ENCODE data around the gene TIAM1.

The TIAM1 gene

DNA sequence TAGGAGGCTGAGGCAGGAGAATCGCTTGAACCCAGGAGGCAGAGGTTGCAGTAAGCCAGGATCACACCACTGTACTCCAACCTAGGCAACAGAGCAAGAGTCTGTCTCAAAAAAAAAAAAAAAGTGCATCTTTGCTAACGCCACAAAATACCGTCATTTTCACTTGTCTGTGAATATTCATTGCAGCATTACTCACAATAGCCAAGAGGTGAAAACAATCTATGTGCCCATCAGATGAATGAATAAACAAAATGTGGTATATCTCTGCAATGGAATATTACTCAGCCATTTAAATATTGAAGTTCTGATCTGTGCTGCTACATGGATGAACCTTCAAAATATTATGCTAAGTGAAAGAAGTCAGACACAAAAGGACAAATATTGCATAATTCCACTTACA is 7.9 kb upstream of the TIAM1 start:
- no peak for DNase-seq

- no peak for DNase-seq
These were observed 7.4 kb upstream of the TIAM1 start for GRCh38 chr21:31351438-31351837.

- DNase-seq = no peak
These were observed 5.1 kb upstream of the TIAM1 start for GRCh38 chr21:31349208-31349607.

DNA sequence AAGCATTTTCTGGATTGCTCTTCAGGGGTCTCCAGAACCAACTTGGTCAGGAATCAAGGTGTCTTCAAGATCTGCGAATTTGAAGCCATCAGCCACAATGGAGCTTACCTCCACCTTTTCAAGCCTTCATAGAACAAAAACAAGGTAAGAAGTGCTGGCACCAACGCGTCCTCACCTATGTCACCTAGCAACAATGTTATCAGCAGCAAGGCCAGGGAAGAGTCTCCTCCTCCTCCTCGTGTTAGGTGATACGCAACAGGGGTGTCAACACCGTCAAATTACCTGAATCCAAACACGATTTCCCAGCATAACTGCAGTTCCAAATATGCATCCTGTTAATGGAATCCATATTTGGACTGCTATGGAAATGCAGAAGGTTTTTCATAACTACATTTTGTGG is 4.1 kb upstream of the TIAM1 start:
- DNase-seq = no peak

DNA sequence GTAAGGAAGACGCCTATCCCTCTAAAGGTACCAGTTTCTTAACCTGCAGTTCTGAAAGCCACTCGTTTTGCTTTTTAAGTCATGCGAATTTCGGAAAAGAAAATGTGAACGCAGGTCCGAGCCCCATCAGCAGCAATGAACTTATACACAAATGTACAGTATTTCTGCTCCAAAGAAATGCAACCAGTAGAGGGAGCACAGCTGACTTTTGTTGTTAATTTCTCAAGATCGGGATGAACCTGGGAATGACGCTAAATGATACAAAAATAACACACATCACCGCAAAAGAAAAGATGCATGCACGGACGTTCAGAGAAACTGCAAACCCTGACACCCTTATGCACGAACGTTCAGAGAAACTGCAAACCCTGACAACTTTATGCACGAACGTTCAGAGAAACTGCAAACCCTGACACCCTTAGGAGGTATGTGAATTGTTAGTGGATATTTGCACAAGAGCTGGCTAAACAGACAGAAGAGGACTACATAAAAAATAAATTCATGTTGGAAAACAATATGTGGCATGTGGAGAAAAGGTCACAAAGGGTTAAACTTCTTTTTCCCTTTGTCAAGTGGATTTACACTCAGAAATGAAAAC is 3.5 kb upstream of the TIAM1 start:
- no peak for DNase-seq

DNA sequence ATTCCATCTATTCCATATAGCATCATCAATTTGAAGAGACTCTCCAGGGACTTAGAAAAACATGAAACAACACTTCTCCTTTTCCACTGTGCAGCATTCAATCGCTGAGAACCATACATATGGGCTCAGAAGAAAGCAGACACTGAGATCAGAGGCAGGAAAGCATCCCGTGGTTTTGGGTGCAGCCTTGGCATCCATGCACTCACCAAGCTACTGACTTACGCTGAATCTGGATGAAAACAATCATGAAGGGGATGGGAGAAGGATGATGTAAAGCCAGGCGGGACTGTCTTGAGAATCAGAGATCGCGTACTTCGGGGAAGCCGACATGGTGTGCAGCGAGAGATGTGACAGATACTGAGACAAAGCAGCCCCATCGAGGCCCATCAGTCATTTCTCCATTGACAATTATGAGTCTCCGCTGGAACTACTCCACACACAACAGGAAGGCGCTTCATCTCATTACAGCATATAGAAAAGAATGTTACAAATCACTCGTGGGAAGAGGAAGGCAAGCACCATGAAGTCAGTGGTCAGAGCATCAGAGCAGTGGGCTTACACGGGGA is 2.3 kb upstream of the TIAM1 start:
- no peak for DNase-seq

DNA sequence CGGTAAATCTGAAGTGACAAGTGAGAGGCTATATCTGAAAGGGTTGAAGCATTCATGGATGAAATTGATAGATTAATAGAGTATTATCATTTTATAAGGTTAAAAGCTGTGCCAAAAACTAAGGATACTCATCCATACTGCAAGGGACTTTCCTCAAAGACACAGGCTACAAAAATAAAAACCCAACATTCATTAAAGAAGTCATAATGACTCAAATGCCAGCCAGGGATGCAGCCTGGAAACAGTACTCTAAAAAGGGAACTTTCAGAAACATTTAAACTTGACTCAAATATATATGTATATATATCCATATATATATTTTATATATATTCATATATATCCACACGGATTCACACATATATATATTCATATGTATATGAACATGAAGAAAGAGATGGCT is 1.1 kb upstream of the TIAM1 start:
- no peak for DNase-seq

- no peak for DNase-seq
These were observed 991 bp downstream of the TIAM1 start for GRCh38 chr21:31343030-31343510.

DNA sequence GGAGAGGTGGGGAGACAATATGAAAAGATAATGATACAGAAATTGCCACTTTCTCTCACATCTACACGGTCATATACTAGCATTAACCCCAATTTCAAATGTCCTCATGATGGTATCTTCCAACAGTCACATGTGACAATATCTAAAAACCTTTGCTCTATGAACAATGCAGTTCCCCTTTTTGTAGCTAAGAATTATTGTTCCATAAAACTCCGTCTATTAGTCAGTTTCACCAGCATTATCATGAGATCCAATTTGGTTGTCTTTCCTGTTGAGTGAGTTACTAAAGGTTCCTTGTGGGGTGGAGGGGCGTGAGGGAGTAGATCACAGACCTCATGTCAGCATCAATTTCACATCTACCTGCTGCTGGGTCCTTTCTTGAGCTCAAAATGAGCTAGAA is 1.7 kb downstream of the TIAM1 start:
- no peak for DNase-seq

DNA sequence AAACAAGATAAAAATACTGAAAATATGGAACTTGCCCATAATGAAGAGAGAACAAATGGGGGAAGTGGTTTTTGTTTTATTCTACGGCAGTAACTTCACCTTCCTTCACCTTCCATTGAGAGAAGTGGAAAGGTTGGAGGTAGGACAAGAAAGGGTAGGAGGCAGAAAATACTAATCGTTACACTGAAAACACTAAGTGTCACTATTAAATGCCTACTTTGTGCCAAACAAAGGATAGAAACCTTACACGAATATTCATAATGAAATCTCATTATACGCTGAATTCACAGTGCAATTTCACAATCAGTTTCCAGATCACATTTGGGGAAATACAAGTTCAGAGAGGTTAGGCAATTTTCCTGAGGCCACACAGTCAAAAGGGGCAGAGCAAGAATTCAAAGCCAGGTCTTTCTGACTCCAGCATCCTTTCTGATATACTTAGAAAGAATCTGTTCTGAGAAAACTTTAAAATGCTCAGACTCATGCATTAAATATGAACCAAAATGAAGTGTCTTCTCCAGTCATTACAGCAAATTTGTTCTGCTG is 3.0 kb downstream of the TIAM1 start:
- no peak for DNase-seq

- DNase-seq = no peak
These were observed 3.5 kb downstream of the TIAM1 start for GRCh38 chr21:31340514-31340913.

- no peak for DNase-seq
These were observed 4.3 kb downstream of the TIAM1 start for GRCh38 chr21:31339721-31340120.

DNA sequence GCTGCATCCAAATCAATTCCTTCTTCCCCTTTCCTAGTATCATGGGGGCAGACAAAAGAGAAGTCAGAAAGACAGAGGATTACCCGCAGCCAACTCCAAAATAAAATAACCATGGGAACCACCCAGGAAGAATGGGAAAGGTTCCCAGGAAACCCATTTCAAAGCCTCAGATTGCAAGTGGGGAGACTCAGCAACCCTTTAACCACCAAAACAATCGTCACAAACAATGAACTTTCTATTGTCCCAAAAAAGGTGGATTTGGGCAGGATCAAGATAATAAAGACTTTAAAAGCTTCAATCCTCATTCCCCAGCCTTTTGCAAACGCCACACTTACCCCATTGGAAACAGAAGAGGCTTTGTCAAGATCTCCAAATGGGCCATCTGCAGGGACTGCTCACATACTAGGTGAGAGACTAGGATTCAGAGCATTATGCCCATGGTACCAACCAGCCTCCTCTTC is 5.1 kb downstream of the TIAM1 start:
- DNase-seq = no peak

- DNase-seq = no peak
These were observed 5.8 kb downstream of the TIAM1 start for GRCh38 chr21:31337996-31338907.

GRCh38 chr21:31337086-31337485 is 7.0 kb downstream of the TIAM1 start:
- DNase-seq = no peak

DNA sequence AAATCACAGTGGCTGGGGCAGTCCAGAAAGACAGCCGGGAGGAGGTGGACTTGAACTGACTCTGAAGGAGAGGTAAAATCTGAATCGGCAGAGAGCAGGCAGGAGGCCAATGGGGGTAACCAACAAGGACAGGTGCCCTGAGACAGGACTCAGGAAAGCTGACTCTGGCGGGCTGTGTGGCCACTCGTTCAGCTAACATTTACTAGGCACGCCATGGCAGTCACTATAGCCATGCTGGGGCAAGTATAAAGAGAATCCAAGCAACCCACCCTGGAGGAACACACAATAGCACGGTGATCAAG is 7.4 kb downstream of the TIAM1 start:
- no peak for DNase-seq

DNA sequence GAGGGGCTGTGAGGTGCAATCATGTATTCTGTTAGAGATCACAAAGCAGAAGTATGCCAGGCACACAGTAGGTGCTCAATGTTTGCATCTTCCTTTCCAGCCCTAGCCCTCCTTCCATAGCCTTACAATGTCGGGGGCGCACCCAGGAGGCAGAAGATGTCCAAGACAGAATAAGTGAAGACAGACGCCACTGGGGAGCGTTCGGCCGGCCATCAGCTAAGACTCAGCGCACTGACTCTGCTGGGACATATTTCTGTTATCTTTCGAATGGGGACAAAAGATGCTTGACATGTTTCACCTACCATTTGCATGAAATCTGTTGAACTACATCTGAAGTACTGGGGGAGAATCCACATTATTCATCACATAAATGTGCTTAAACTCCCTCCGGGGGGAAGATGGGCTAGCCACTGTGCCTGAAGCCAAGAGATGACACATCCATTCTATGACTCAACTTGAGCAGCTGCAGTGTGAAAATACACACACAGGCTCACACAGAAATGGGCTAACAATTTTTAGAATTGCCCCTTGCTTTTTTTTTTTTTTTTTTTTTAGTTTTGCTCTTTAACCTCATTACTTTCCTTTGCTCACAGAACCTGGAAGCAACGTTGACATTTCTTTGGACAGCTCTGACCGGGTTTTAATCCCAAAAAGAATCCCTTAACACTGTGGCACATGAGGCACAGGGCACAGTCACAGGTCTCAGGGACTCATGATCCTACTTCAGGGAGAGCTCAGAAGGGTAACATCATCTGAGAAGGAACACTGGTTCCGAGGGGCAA is 7.9 kb downstream of the TIAM1 start:
- no peak for DNase-seq

GRCh38 chr21:31334648-31335121 is 9.4 kb downstream of the TIAM1 start:
- no peak for DNase-seq

DNA sequence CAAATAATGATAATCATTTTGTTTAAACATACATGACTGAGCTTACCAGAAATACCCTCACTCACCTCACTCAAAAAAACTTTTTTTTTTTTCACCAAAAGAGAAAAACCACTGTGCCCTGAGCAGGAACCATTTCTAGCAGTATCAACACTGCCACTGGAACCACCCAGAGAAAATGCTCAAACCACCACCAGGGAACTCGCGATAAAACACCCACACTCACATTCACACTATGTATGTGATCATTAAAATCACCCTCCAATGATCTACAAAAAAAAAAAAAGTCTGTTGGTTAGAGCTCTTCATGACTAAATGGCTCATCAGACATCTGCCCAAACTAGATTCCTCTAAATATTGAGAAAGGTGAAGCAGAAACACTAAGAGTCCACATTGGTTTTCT is 11.5 kb downstream of the TIAM1 start:
- no peak for DNase-seq

- DNase-seq = no peak
These were observed 12.8 kb downstream of the TIAM1 start for GRCh38 chr21:31331231-31331630.

- DNase-seq = no peak
These were observed 13.9 kb downstream of the TIAM1 start for GRCh38 chr21:31330144-31330483.

- no peak for DNase-seq
These were observed 14.5 kb downstream of the TIAM1 start for GRCh38 chr21:31329456-31330143.
